Measurements from ENCODE around the gene MIEF1.
A peak's percentile ranks its signal among the peaks of the same experiment; 100 is the strongest.

MIEF1 gene

GRCh38 chr22:39471381-39472141 lies 30.5 kb upstream of the MIEF1 start:
- no peak for DNase-seq

GRCh38 chr22:39472570-39473556 lies 29.2 kb upstream of the MIEF1 start:
- no peak for DNase-seq

GRCh38 chr22:39473851-39474250 lies 28.2 kb upstream of the MIEF1 start:
- DNase-seq, result no peak

GRCh38 chr22:39474351-39475111 lies 27.6 kb upstream of the MIEF1 start:
- no peak for DNase-seq

- DNase-seq, result no peak
These were observed 26.8 kb upstream of the MIEF1 start for GRCh38 chr22:39475337-39475736.

GRCh38 chr22:39475902-39476301 lies 26.2 kb upstream of the MIEF1 start:
- no peak for DNase-seq

GRCh38 chr22:39476664-39477063 lies 25.4 kb upstream of the MIEF1 start:
- DNase-seq, result no peak

GRCh38 chr22:39477542-39477941 lies 24.5 kb upstream of the MIEF1 start:
- no peak for DNase-seq

GRCh38 chr22:39478441-39478850 lies 23.6 kb upstream of the MIEF1 start:
- peak; percentile 33 for DNase-seq

- no peak for DNase-seq
These were observed 22.8 kb upstream of the MIEF1 start for GRCh38 chr22:39479254-39479653.

- no peak for DNase-seq
These were observed 21.5 kb upstream of the MIEF1 start for GRCh38 chr22:39480557-39480956.

GRCh38 chr22:39481054-39481453 lies 21.0 kb upstream of the MIEF1 start:
- no peak for DNase-seq

- DNase-seq, result no peak
These were observed 20.5 kb upstream of the MIEF1 start for GRCh38 chr22:39481595-39481994.

GRCh38 chr22:39482768-39483167 lies 19.3 kb upstream of the MIEF1 start:
- DNase-seq, result no peak

GRCh38 chr22:39486951-39487825 lies 14.9 kb upstream of the MIEF1 start:
- no peak for DNase-seq

GRCh38 chr22:39487826-39488520 lies 14.1 kb upstream of the MIEF1 start:
- no peak for DNase-seq

- no peak for DNase-seq
These were observed 13.5 kb upstream of the MIEF1 start for GRCh38 chr22:39488563-39489083.

- no peak for DNase-seq
These were observed 12.7 kb upstream of the MIEF1 start for GRCh38 chr22:39489094-39490068.

- peak; percentile 89 for DNase-seq
These were observed 11.8 kb upstream of the MIEF1 start for GRCh38 chr22:39490135-39490798.
